Skin epidermis (tissue), 12 donors: ENCODE measurements around the gene ATRN.
"Not testable (repeated sequence)": the region's sequence is repeated elsewhere in the genome, so short reads cannot be mapped to it uniquely, and the experiment has no call there.

Source experiments
- H3K27ac ChIP-seq, 21 experiments: fragments of 200-600 bp; sonication (generic) in 11 of 21; one replicate each; pipeline ENCODE4 v1.5.0; 2020; ENCODE audit warnings: mild to moderate bottlenecking in 3 of 21, inconsistent platforms in 2 of 21, moderate library complexity in 2 of 21
- H3K4me3 ChIP-seq, 7 experiments: fragments of 200-600 bp; sonication (generic) in 2 of 7; one replicate each; pipeline ENCODE4 v1.5.0; 2020; ENCODE audit warnings: inconsistent platforms in 2 of 7, mild to moderate bottlenecking in 2 of 7, moderate library complexity in 1 of 7

The ATRN gene

GRCh38 chr20:3461911-3462677 lies 8.7 kb upstream of the ATRN start:
- Histone ChIP-seq H3K27ac (no peak overlapping the region), H3K4me3 (no peak overlapping the region)

DNA sequence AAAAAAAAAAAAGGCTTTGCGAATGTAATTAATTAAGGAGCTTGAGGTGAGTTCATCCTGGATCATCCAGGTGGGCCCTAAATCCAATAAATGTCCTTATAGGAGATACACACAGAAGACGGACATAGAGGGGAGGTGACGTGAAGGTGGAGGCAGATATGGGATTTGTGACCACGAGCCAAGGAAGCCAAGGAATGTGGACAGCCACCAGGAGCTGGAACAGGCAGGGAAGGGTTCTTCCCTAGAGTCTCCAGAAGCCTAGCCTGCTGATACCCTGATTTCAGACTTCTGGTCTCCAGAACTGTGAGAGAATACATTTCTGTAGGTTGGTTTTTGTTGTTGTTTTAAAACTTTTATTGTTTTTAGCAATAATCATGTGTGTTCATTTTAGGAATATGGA lies 6.7 kb upstream of the ATRN start:
- Histone ChIP-seq H3K27ac (no peak overlapping the region), H3K4me3 (no peak overlapping the region)

- no peak overlapping the region for H3K27ac ChIP-seq
- H3K4me3 ChIP-seq: no peak overlapping the region
Measured at GRCh38 chr20:3465301-3465700, 5.5 kb upstream of the ATRN start.

DNA sequence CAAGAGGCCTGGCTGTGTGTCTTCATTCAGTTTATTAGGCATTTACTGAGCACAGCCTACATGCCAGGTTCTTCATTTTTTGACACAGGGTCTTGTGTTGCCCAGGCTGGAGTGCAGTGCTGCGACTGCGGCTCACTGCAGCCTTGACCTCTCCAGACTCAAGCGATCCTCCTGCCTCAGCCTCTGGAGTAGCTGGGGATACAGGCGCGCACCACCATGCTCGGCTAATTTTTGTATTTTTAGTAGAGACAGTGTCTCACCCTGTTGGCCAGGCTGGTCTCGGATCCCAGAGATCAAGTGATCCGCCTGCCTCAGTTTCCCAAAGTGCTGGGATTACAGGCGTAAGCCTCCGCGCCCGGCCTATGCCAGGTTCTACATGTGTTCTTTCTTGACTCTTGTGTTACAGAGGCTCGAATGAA lies 601 bp upstream of the ATRN start:
- Histone ChIP-seq H3K4me3 (peak overlapping the region; percentile 89 to 99 (median 96)), H3K27ac (peak overlapping the region; percentile 58 to 93 (median 88))

DNA sequence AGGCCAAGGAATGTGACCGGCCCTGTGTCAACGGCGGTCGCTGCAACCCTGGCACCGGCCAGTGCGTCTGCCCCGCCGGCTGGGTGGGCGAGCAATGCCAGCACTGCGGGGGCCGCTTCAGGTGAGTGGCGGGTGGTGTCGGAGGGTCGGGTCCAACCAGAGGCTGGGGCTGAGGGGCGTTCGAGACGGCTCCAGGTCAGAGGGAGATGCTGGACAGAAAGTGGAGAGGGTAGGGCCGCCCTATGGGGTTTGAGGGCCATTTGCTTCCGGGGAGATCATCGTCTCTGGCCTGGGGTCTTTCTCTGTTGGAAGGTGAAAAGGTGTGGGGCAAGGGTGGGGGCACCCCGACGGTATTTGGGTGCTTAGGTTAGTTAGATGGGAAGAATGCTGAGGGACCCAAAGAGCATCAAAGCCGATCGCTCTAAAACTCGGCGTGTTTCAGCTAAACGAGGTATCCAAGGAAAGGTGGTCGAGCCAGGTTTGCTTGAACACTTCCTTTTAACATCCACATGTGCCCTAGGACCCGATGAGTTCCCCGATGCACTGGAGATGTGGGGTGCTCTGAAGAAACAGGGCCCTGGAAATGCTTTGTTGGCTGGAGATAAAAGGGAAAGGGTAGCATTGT lies 691 bp downstream of the ATRN start:
- peak overlapping the region; percentile 89 to 99 (median 96) for H3K4me3 ChIP-seq
- peak overlapping the region; percentile 27 to 93 (median 88) for H3K27ac ChIP-seq

DNA sequence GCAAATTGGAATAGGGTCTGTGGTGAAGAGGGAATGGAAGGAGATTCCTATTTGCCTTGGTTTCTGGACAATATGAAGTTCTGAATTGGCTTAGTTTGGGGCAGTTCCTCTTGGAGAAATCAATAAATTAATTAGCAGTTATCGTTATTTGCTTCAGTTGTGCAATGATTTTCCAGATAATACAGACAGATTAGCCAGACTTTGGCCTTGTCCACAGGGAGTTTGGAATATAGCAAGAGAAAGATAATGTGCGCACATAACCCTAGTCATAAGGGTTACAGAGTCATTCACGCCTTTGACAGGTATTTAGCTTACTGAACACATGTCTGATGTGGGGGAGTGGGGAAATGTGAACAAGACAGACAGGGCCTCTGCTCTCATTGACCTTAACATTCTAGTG lies 1.3 kb downstream of the ATRN start:
- peak overlapping the region; percentile 89 to 99 (median 96) for H3K4me3 ChIP-seq
- H3K27ac ChIP-seq: peak overlapping the region in 4 of 21 experiments; percentile 85 to 93 (median 88)

- Histone ChIP-seq H3K4me3 (no peak overlapping the region), H3K27ac (peak overlapping the region in 1 of 21 experiments; percentile 3)
Measured at GRCh38 chr20:3473324-3473723, 2.5 kb downstream of the ATRN start.

- H3K4me3 ChIP-seq: no peak overlapping the region
Measured at GRCh38 chr20:3473944-3474343, 3.1 kb downstream of the ATRN start.

GRCh38 chr20:3477003-3477860 lies 6.4 kb downstream of the ATRN start:
- H3K4me3 ChIP-seq, H3K27ac ChIP-seq: not testable (repeated sequence)

More at GRCh38 chr20:3473944-3474343, 3.1 kb downstream of the ATRN start:
- H3K27ac ChIP-seq: no peak overlapping the region

DNA sequence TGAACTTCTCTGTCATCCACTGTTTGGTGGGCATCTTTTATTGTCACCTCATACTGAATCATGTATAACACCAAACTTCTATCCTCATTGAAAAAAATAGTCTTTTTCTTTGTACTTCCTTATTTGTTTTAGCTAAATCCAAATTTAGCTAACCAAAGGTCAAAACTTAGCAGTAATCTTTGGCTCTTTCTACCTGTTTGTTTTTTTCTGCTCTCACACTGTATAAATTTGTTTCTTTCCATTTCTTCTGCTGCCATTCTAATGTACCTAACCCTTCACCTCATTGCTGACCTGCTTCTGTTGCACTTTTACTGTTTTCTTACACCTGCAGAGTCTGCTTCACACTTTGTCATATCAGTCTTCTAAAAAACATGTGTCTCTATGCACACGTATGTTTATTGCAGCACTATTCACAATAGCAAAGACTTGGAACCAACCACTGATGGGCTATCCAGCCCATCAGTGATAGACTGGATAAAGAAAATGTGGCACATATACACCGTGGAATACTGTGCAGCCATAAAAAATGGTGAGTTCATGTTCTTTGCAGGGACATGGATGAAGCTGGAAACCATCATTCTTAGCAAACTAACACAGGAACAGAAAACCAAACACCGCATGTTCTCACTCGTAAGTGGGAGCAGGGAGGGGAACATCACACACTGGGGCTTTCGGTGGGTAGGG lies 7.2 kb downstream of the ATRN start:
- Histone ChIP-seq H3K27ac (no peak overlapping the region), H3K4me3 (no peak overlapping the region)

DNA sequence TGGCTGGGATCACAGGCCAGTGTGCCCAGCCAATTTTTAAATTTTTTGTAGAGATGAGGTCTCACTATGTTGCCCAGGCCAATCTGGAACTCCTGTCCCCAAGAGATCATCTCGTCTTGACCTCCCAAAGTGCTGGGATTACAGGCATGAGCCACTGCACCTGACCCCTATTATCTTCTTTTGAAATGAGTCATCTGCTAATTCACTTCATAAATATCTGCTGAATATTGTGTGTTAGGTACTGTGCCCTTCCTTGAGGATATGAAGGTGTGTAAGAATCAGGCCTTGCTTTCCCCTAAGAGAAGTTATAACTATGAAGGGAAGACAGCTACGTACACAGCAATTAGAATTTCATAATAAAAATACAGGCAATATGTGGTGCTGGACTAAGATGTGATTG lies 8.2 kb downstream of the ATRN start:
- no peak overlapping the region for H3K27ac ChIP-seq
- no peak overlapping the region for H3K4me3 ChIP-seq

- Histone ChIP-seq H3K4me3 (no peak overlapping the region), H3K27ac (no peak overlapping the region)
Measured at GRCh38 chr20:3479759-3480615, 9.2 kb downstream of the ATRN start.

- H3K27ac ChIP-seq: no peak overlapping the region
- H3K4me3 ChIP-seq: no peak overlapping the region
Measured at GRCh38 chr20:3483309-3483708, 12.5 kb downstream of the ATRN start.

- no peak overlapping the region for H3K4me3 ChIP-seq
- no peak overlapping the region for H3K27ac ChIP-seq
Measured at GRCh38 chr20:3483784-3484183, 13.0 kb downstream of the ATRN start.

GRCh38 chr20:3485913-3486312 lies 15.1 kb downstream of the ATRN start:
- Histone ChIP-seq H3K4me3 (no peak overlapping the region), H3K27ac (no peak overlapping the region)

DNA sequence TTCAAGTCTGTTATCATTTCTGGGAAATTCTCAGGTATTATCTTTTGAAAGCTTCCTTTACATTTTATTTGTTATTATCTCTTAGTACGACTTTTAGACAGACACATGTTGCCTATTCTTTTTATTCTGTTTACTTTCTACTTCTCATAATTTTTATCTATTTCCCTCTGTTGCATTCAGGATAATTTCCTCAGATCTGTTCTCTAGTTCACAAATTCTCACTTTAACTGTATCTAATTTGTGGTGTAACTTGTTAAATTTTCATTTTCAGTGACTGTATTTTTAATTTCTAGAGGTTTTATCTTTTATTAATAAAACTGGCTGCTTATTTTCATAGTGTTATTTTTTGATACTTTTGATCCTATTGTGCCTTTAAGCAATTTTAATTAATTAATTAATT lies 16.0 kb downstream of the ATRN start:
- Histone ChIP-seq H3K27ac (no peak overlapping the region), H3K4me3 (no peak overlapping the region)

GRCh38 chr20:3492669-3493068 lies 21.9 kb downstream of the ATRN start:
- Histone ChIP-seq H3K4me3 (no peak overlapping the region), H3K27ac (no peak overlapping the region)

GRCh38 chr20:3494218-3494617 lies 23.4 kb downstream of the ATRN start:
- no peak overlapping the region for H3K27ac ChIP-seq
- H3K4me3 ChIP-seq: no peak overlapping the region

GRCh38 chr20:3502878-3503277 lies 32.1 kb downstream of the ATRN start:
- Histone ChIP-seq H3K27ac (no peak overlapping the region), H3K4me3 (no peak overlapping the region)
